GM21786 (cell line): ENCODE results near the gene RBM28.

Source experiments
- ATAC-seq: cut with Tn5 transposase; IDR thresholded peaks from one replicate; pipeline ENCODE4 v1.9.1; 2021; ENCODE audit not compliant: unreplicated experiment

Gene RBM28

DNA sequence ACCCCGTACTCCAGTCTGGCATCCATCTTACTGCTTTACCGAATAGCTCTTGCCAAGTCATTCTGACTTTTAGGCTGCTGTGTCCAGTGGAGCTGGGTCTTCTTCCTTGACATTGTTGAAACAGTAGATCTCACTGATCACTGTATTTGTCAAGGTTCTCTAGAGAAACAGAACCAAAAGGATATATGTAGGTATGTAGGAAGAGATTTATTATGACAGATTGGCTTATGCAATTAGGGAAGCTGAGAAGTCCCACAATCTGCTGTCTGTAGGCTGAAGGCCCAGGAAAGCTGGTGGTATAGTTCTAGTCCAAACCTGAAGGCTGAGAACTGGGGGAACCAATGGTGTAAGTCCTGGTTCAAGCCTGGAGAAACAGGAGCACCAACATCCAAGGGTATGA, 29.9 kb upstream of the RBM28 start:
- no peak for ATAC-seq

GRCh38 chr7:128370491-128370890, 26.8 kb upstream of the RBM28 start:
- ATAC-seq, result no peak

GRCh38 chr7:128366986-128367385, 23.3 kb upstream of the RBM28 start:
- ATAC-seq, result no peak

DNA sequence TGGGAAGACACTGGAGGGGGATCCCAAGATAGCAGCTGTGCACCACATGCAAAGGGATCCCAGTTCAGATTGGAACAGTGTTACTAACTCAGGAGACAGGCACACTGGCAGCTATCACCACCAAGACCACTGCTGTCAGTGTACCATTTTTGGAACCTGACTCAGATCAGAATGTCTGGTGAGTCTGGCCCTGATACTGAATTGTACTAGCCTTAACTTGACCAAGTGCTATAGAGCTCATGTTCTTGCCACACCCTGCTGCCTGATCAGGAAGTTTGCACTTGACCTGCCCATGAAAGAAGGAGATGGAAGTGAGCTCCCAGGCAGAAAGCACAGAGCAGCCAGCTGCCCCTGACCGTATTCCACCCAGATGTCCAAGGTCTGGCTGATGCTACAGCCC, 22.6 kb upstream of the RBM28 start:
- ATAC-seq, result no peak

GRCh38 chr7:128365432-128365831, 21.7 kb upstream of the RBM28 start:
- ATAC-seq, result no peak

DNA sequence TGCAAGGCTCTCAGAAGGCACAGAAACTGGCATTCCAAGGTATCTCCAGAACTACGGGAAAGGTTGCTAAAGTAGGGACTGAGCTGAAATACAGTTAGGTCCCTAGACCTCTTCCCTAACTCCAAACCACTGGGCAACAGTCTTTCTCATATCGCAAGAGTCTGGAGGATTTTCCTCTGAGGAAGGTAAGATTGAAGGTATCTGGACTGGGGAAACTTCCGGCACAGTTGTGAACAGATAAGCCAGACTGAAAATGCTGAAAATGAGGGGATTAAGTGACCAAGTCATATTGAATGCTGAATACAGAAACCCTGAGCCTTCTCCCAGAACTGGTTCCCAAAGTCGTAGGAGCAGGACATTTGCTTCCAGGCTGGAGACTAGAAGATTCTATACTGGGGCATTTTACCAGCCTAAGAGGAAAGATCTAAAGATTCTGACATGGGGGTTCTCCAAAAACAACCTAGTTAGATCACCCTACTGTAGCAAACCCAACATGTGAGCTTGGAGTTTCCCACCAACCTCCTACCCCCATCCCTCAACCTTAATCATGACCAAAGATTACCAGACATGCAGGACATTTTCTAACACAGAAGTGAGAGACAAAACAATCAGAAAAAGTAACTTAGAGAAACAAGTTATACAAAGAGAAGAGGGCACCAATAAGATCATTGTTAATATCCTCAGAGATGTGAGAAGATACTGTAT, 20.6 kb upstream of the RBM28 start:
- ATAC-seq, result no peak

GRCh38 chr7:128363261-128363721, 19.6 kb upstream of the RBM28 start:
- ATAC-seq, result no peak

GRCh38 chr7:128362670-128363069, 19.0 kb upstream of the RBM28 start:
- no peak for ATAC-seq

- no peak for ATAC-seq
Measured at GRCh38 chr7:128361411-128362379, 18.0 kb upstream of the RBM28 start, which contains the start of gene PRRT4. Gene PRRT4, minus strand, starts transcription at chr7:128361690.

DNA sequence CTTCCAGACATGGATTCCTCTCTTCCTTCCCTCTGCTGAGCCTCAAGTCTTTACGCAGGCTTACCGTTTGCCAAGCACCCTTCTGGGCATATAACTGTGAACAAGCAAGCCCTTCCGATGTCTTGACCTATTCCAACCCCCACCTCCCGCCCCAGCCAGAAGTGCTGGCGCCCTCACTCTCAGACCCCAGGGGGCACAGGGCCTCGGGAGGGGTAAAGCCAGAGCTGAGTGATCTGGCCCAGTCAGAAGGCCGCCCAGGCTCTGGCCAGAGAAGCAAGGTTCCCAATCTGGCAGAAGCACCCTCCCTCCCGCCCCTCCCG, 16.6 kb upstream of the RBM28 start:
- no peak for ATAC-seq

GRCh38 chr7:128359939-128360338, 16.2 kb upstream of the RBM28 start:
- no peak for ATAC-seq

DNA sequence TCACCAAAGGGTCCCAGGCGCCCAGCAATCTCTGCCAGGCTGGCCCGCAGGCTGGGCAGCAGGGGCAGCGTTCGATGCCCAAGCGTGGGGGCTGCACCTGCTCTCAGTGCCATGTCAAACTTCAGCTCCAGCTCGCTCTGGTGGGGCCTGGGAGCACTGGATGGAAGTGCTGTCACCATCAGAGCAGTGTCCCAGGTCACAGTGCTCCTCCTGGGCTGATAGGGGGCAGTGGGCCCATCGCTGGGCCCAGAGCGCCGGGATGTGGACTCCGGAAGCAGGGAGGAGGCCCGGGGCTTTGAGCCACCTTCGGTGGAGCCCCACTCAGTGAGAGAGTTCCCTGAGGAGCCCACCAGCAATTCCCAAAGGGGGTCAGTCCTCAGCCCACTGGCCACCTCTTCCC, 15.6 kb upstream of the RBM28 start:
- no peak for ATAC-seq

GRCh38 chr7:128358233-128358632, 14.5 kb upstream of the RBM28 start:
- no peak for ATAC-seq

- no peak for ATAC-seq
Measured at GRCh38 chr7:128357217-128357613, 13.5 kb upstream of the RBM28 start.

- ATAC-seq, result no peak
Measured at GRCh38 chr7:128356546-128357216, 13.0 kb upstream of the RBM28 start.

DNA sequence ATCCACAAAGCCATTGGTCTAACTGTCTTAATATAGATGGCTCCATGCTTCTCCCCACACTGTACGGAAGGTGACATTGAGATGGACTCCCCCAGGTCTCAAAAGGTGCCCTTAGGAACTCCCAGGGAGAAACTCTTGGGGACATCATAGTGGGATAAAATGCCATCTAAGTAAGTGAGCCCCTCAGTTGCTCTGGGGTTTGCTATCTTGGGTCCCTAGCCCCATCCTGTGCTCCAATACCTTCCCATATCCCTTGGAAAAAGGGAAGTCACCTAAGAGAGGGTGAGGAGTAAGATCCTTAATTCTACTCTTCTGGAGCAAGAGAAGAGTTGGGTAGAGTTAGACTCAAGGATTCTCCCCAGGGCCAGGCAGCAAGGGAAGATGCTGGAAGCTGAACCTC, 9.9 kb upstream of the RBM28 start:
- no peak for ATAC-seq

- ATAC-seq, result no peak
Measured at GRCh38 chr7:128353189-128353588, 9.5 kb upstream of the RBM28 start.

- no peak for ATAC-seq
Measured at GRCh38 chr7:128352636-128353035, 8.9 kb upstream of the RBM28 start.

GRCh38 chr7:128352153-128352537, 8.4 kb upstream of the RBM28 start:
- no peak for ATAC-seq

DNA sequence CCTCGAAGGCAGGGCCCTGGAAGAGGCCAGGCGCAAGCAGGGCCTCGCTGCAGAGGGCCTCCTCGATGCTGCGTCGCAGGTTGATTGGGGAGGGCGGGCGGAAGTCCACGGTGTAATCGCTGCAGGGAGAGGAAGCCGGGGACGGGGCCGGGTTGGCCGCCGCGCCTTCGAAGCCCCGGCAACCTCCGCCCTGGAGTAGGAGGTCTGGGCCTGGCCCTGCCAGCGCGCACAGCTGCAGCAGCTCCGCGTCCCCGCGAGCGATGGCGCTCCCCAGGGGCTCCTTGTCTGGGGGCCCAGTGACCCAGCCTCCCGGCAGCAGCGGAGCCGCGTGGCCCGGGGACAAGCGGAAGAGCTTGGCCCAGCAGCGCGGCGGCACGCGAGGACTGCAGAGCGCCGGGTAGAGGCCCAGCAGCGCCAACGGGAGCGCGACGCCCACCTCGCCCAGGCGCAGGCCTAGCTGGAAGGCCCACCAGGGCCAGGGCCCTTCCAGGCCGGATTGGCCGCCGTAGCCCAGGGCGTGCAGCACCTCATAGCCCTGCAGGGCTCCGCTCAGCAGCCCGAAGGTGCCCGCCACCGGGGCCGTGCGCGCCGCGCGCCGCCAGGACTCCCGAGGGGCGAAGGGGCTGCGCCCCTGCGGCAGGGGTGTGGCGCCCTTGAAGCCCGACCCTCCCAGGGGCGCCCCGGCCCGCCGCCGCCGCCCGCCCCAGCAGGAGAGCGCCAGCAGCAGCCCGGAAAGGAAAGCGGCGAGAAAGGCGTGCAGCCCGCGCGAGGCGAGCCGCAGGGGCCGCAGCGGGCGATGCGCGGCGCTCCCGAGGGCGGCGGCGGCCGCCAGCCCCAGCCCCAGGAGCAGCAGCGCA, 7.8 kb upstream of the RBM28 start:
- ATAC-seq, result no peak
